ENCODE data around the gene HIP1R.
A peak's percentile ranks its signal among the peaks of the same experiment; 100 is the strongest.

Gene HIP1R, protein sequence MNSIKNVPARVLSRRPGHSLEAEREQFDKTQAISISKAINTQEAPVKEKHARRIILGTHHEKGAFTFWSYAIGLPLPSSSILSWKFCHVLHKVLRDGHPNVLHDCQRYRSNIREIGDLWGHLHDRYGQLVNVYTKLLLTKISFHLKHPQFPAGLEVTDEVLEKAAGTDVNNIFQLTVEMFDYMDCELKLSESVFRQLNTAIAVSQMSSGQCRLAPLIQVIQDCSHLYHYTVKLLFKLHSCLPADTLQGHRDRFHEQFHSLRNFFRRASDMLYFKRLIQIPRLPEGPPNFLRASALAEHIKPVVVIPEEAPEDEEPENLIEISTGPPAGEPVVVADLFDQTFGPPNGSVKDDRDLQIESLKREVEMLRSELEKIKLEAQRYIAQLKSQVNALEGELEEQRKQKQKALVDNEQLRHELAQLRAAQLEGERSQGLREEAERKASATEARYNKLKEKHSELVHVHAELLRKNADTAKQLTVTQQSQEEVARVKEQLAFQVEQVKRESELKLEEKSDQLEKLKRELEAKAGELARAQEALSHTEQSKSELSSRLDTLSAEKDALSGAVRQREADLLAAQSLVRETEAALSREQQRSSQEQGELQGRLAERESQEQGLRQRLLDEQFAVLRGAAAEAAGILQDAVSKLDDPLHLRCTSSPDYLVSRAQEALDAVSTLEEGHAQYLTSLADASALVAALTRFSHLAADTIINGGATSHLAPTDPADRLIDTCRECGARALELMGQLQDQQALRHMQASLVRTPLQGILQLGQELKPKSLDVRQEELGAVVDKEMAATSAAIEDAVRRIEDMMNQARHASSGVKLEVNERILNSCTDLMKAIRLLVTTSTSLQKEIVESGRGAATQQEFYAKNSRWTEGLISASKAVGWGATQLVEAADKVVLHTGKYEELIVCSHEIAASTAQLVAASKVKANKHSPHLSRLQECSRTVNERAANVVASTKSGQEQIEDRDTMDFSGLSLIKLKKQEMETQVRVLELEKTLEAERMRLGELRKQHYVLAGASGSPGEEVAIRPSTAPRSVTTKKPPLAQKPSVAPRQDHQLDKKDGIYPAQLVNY

DNA sequence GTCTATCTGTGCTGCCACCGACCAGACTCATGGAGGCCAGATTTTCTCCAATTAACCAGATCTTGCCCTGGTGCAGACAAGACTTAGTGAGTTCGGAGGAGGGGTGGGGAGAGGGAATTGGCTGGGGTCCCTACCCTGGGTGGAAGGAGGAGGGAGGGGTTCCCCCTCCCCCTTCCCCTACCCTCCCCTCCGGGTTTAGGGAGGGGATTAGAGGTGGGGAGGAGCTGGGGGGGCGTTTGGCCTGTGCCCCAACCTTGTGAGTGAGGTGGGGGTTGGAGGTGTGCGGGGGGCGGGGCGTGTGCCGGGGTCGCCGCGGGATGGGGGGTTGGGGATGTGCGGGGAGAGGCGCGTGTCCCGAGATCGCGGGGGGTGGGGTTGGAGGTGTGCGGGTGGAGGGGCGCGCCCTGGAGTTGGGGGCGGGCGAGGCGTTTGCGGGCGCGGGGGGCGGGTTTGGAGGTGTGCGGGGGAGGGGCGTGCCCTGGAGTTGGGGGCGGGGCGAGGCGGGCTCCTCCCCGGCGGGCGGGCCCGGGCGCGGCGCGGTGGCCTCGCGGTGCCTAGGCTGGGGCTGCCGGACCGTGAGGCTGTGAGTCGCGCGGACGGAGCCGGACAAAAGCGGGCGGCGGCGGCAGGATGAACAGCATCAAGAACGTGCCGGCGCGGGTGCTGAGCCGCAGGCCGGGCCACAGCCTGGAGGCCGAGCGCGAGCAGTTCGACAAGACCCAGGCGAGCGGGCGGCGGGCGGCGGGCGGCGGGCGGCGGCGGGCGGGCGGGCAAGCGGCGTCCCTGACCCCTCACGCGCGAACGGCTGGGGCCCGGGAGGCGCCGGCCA is at the start of gene HIP1R:
TSS of gene HIP1R (plus strand) at position 537 of the 829 bp plus-strand sequence. CDS start at position 631, 94 bp downstream.
- peak; percentile 58 for ATAC-seq

DNA sequence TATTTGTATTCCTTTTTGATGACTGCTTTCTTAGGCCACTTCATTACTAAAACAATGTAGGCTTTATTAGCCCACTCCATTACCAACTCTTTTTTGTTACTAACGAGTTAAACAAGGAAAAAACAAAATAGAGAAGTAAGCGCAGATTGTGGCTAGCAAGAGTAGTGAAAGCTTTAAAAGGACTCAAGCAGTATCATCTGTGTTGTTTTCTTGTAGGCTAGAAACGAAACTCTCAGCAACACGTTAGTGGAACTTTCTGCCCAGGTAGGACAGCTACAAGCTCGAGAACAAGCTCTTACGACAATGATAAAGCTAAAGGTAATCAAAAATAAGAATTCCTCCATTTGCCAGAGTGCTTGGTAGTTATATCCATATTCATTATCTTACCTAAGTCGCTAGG is 49.8 kb upstream of the HIP1R start:
- TF ChIP-seq, protein P1, sequence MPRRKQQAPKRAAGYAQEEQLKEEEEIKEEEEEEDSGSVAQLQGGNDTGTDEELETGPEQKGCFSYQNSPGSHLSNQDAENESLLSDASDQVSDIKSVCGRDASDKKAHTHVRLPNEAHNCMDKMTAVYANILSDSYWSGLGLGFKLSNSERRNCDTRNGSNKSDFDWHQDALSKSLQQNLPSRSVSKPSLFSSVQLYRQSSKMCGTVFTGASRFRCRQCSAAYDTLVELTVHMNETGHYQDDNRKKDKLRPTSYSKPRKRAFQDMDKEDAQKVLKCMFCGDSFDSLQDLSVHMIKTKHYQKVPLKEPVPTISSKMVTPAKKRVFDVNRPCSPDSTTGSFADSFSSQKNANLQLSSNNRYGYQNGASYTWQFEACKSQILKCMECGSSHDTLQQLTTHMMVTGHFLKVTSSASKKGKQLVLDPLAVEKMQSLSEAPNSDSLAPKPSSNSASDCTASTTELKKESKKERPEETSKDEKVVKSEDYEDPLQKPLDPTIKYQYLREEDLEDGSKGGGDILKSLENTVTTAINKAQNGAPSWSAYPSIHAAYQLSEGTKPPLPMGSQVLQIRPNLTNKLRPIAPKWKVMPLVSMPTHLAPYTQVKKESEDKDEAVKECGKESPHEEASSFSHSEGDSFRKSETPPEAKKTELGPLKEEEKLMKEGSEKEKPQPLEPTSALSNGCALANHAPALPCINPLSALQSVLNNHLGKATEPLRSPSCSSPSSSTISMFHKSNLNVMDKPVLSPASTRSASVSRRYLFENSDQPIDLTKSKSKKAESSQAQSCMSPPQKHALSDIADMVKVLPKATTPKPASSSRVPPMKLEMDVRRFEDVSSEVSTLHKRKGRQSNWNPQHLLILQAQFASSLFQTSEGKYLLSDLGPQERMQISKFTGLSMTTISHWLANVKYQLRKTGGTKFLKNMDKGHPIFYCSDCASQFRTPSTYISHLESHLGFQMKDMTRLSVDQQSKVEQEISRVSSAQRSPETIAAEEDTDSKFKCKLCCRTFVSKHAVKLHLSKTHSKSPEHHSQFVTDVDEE (CRISPR knock-in tag; IDR thresholded peaks at IDR 0.05) = no peak
- TF ChIP-seq PPARA (CRISPR knock-in tag; IDR thresholded peaks at IDR 0.05; ENCODE audit: borderline replicate concordance) (no peak), ZFP3 (CRISPR knock-in tag; IDR thresholded peaks at IDR 0.05) (no peak)
- ATAC-seq = no peak

More for the DNA sequence above, at the start of gene HIP1R:
- TF ChIP-seq GLIS3 (CRISPR knock-in tag; IDR thresholded peaks at IDR 0.05) = no peak
- no peak for TF ChIP-seq ZNF8 (CRISPR knock-in tag; IDR thresholded peaks at IDR 0.05)
- TF ChIP-seq, protein P2, sequence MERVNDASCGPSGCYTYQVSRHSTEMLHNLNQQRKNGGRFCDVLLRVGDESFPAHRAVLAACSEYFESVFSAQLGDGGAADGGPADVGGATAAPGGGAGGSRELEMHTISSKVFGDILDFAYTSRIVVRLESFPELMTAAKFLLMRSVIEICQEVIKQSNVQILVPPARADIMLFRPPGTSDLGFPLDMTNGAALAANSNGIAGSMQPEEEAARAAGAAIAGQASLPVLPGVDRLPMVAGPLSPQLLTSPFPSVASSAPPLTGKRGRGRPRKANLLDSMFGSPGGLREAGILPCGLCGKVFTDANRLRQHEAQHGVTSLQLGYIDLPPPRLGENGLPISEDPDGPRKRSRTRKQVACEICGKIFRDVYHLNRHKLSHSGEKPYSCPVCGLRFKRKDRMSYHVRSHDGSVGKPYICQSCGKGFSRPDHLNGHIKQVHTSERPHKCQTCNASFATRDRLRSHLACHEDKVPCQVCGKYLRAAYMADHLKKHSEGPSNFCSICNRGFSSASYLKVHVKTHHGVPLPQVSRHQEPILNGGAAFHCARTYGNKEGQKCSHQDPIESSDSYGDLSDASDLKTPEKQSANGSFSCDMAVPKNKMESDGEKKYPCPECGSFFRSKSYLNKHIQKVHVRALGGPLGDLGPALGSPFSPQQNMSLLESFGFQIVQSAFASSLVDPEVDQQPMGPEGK (CRISPR knock-in tag; IDR thresholded peaks at IDR 0.05; ENCODE audit: borderline replicate concordance) = no peak; the same call in 1 of the 2 replicates
- no peak for TF ChIP-seq CSDC2 (CRISPR knock-in tag; IDR thresholded peaks at IDR 0.05)
- no peak for TF ChIP-seq ISL1 (CRISPR knock-in tag; IDR thresholded peaks at IDR 0.05)
- TF ChIP-seq PPARA (CRISPR knock-in tag; IDR thresholded peaks at IDR 0.05; ENCODE audit: borderline replicate concordance) = no peak
- TF ChIP-seq, protein P1 (CRISPR knock-in tag; IDR thresholded peaks at IDR 0.05) = no peak
- TF ChIP-seq RARB (CRISPR knock-in tag; IDR thresholded peaks at IDR 0.05) = no peak
- no peak for TF ChIP-seq ESRRG (CRISPR knock-in tag; IDR thresholded peaks at IDR 0.05)
- TF ChIP-seq, protein P3, sequence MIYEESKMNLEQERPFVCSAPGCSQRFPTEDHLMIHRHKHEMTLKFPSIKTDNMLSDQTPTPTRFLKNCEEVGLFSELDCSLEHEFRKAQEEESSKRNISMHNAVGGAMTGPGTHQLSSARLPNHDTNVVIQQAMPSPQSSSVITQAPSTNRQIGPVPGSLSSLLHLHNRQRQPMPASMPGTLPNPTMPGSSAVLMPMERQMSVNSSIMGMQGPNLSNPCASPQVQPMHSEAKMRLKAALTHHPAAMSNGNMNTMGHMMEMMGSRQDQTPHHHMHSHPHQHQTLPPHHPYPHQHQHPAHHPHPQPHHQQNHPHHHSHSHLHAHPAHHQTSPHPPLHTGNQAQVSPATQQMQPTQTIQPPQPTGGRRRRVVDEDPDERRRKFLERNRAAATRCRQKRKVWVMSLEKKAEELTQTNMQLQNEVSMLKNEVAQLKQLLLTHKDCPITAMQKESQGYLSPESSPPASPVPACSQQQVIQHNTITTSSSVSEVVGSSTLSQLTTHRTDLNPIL (CRISPR knock-in tag; IDR thresholded peaks at IDR 0.05; ENCODE audit: low read depth) = no peak
- TF ChIP-seq SNAI2 (CRISPR knock-in tag; IDR thresholded peaks at IDR 0.05) = no peak
- TF ChIP-seq ZFP3 (CRISPR knock-in tag; IDR thresholded peaks at IDR 0.05) = no peak
- no peak for TF ChIP-seq TCF4 (CRISPR knock-in tag; IDR thresholded peaks at IDR 0.05; ENCODE audit: borderline replicate concordance)
- TF ChIP-seq BACH2 (CRISPR knock-in tag; IDR thresholded peaks at IDR 0.05; ENCODE audit: borderline replicate concordance) = no peak
- TF ChIP-seq ZNF70 (CRISPR knock-in tag; IDR thresholded peaks at IDR 0.05) = no peak
- no peak for TF ChIP-seq ZFP30 (CRISPR knock-in tag; IDR thresholded peaks at IDR 0.05)
- TF ChIP-seq, protein P4, sequence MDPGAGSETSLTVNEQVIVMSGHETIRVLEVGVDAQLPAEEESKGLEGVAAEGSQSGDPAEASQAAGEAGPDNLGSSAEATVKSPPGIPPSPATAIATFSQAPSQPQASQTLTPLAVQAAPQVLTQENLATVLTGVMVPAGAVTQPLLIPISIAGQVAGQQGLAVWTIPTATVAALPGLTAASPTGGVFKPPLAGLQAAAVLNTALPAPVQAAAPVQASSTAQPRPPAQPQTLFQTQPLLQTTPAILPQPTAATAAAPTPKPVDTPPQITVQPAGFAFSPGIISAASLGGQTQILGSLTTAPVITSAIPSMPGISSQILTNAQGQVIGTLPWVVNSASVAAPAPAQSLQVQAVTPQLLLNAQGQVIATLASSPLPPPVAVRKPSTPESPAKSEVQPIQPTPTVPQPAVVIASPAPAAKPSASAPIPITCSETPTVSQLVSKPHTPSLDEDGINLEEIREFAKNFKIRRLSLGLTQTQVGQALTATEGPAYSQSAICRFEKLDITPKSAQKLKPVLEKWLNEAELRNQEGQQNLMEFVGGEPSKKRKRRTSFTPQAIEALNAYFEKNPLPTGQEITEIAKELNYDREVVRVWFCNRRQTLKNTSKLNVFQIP (CRISPR knock-in tag; IDR thresholded peaks at IDR 0.05; ENCODE audit: borderline replicate concordance, low read depth) = no peak
- no peak for TF ChIP-seq ARNTL (CRISPR knock-in tag; IDR thresholded peaks at IDR 0.05; ENCODE audit: borderline replicate concordance, low read depth)
